Measurements from ENCODE around the gene SPEF1. TPM values are rescaled to one million over a fixed set of nuclear protein-coding genes. Genes with fewer than 3 reads are reported as not detected.

Gene SPEF1
- under 0.01 TPM in 1 of 2 replicates, not detected in the other for total RNA-seq

GRCh38 chr20:3781153-3781910 is at the start of gene SPEF1:
Gene SPEF1, minus strand, starts transcription at chr20:3781448. Its CDS starts 161 bp downstream, at chr20:3781287.

GRCh38 chr20:3820048-3820900 is 39.0 kb upstream of the SPEF1 start, which contains the start of gene AP5S1:
Gene AP5S1, plus strand, starts transcription at chr20:3820547. Its CDS starts 1,571 bp downstream, at chr20:3822118.

GRCh38 chr20:3795511-3796468 is 14.5 kb upstream of the SPEF1 start, which contains the start of gene CDC25B:
Gene CDC25B, plus strand, starts transcription at chr20:3796310. Its CDS starts 222 bp downstream, at chr20:3796532.

GRCh38 chr20:3786665-3787323 is 5.5 kb upstream of the SPEF1 start, which contains the start of gene CENPB:
Gene CENPB, minus strand, starts transcription at chr20:3786740. Its CDS starts 257 bp downstream, at chr20:3786483.

GRCh38 chr20:3767427-3768341 is 13.6 kb downstream of the SPEF1 start, which contains the start of gene ADISSP:
Gene ADISSP, minus strand, starts transcription at chr20:3767753. Its CDS starts 7,653 bp downstream, at chr20:3760100.

GRCh38 chr20:3732327-3733118 is 48.7 kb downstream of the SPEF1 start, which contains the start of gene HSPA12B:
Gene HSPA12B, plus strand, starts transcription at chr20:3732685. Its CDS starts 5,990 bp downstream, at chr20:3738675.

Other genes starting within 250 kb of the SPEF1 start
- gene GFRA4, start 118.0 kb downstream of the SPEF1 start, total RNA-seq = not detected in 2 replicates
- gene ADAM33, start 99.4 kb downstream of the SPEF1 start, total RNA-seq = 194 and 229 TPM in 2 replicates
- gene SIGLEC1, start 68.8 kb downstream of the SPEF1 start, total RNA-seq = under 0.01 TPM in 1 of 2 replicates, not detected in the other
- gene HSPA12B, start 48.8 kb downstream of the SPEF1 start, total RNA-seq = 0.65 and 0.73 TPM in 2 replicates
- gene ADISSP, start 13.7 kb downstream of the SPEF1 start, total RNA-seq = 30.2 and 36.7 TPM in 2 replicates
- 122 and 126 TPM in 2 replicates for gene CENPB, start 5.3 kb upstream of the SPEF1 start, total RNA-seq
- gene CDC25B, start 14.9 kb upstream of the SPEF1 start, total RNA-seq = 61.3 and 70.3 TPM in 2 replicates
- gene AP5S1, start 39.1 kb upstream of the SPEF1 start, total RNA-seq = 37.0 and 38.0 TPM in 2 replicates
- 37.5 and 46.6 TPM in 2 replicates for gene MAVS, start 65.4 kb upstream of the SPEF1 start, total RNA-seq
- gene PANK2, start 107.9 kb upstream of the SPEF1 start, total RNA-seq = 57.3 and 65.6 TPM in 2 replicates
- gene RNF24, start 234.1 kb upstream of the SPEF1 start, total RNA-seq = 25.0 and 26.1 TPM in 2 replicates